Cardiac fibroblast (primary cell): ENCODE results near the gene EPHA8.

ENCODE experiments used
- DNase-seq, 2 donors: peaks; one replicate each; pipeline versions ENCODE4 v3.0.0 to v3.0.0-alpha.2; 2010; ENCODE audit warnings: low read depth in 2 of 2
- H3K4me3 ChIP-seq, 2 donors: replicated peaks in 1 of 2; 1 replicate in 1 of 2; 2 replicates in 1 of 2; pipeline ENCODE4 v1.5.1; 2011; ENCODE audit warnings: low read depth in 2 of 2, low read length in 2 of 2, mild to moderate bottlenecking in 2 of 2, moderate library complexity in 1 of 2
- CTCF ChIP-seq: IDR thresholded peaks from one replicate; pipeline ENCODE4 v1.5.1; 2011; ENCODE audit warnings: low read depth, mild to moderate bottlenecking, low read length, inconsistent platforms

EPHA8 gene

GRCh38 chr1:22550021-22550420 is 13.3 kb upstream of the EPHA8 start:
- DNase-seq: no peak
- no peak overlapping the region for H3K4me3 ChIP-seq
- TF ChIP-seq CTCF: no peak

- no peak overlapping the region for H3K4me3 ChIP-seq
- DNase-seq: no peak
- no peak for TF ChIP-seq CTCF
Observed at GRCh38 chr1:22551591-22551990, 11.7 kb upstream of the EPHA8 start.

GRCh38 chr1:22552021-22552420 is 11.3 kb upstream of the EPHA8 start:
- no peak overlapping the region for H3K4me3 ChIP-seq
- no peak for DNase-seq
- TF ChIP-seq CTCF: no peak

GRCh38 chr1:22553104-22553880 is 10.0 kb upstream of the EPHA8 start:
- no peak for TF ChIP-seq CTCF
- H3K4me3 ChIP-seq: no peak overlapping the region
- DNase-seq: no peak

- no peak for TF ChIP-seq CTCF
- DNase-seq: no peak
- H3K4me3 ChIP-seq: no peak overlapping the region
Observed at GRCh38 chr1:22553991-22554522, 9.2 kb upstream of the EPHA8 start.

GRCh38 chr1:22555371-22555656 is 8.0 kb upstream of the EPHA8 start:
- TF ChIP-seq CTCF: no peak
- H3K4me3 ChIP-seq: no peak overlapping the region
- no peak for DNase-seq
